ENCODE data around the gene ZNF831.

ZNF831 gene

DNA sequence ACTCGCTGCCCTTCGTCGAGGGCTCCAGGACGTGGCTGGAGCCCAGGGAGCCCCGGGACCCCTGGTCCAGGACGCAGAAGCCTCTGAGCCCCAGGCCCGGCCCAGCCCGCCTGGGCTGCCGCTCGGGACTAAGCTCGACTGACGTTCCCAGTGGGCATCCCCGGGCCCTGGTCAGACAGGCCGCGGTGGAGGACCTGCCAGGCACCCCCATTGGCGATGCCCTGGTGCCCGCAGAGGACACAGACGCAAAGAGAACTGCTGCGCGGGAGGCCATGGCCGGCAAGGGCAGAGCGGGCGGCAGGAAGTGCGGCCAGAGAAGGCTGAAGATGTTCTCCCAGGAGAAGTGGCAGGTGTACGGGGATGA, 28.9 kb downstream of the ZNF831 start:
- H3K4me3 ChIP-seq (replicated peaks; ENCODE audit: low read depth, low read length), result no peak overlapping the region
- TF ChIP-seq CTCF (IDR thresholded peaks at IDR 0.05; ENCODE audit: low read length, missing control alignments), result no peak
- no peak for DNase-seq (ENCODE audit: low read depth)

DNA sequence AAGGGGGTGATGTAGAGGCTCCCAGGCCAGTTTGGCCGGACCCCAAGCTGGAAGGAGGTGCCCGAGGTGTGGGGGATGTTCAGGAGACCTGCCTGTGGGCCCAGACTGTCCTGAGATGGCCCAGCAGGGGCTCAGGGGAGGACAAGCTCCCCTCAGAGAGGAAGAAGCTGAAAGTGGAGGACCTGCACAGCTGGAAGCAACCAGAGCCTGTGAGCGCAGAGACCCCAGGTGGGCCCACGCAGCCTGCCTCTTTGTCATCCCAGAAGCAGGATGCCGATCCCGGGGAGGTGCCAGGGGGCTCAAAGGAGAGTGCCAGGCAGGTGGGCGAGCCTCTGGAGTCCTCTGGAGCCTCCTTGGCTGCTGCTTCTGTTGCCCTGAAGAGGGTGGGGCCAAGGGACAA, 29.7 kb downstream of the ZNF831 start:
- H3K4me3 ChIP-seq (replicated peaks; ENCODE audit: low read depth, low read length), result no peak overlapping the region
- TF ChIP-seq CTCF (IDR thresholded peaks at IDR 0.05; ENCODE audit: low read length, missing control alignments), result no peak
- no peak for DNase-seq (ENCODE audit: low read depth)

- DNase-seq (ENCODE audit: low read depth), result no peak
- no peak for TF ChIP-seq CTCF (IDR thresholded peaks at IDR 0.05; ENCODE audit: low read length, missing control alignments)
- H3K4me3 ChIP-seq (replicated peaks; ENCODE audit: low read depth, low read length), result no peak overlapping the region
Observed at GRCh38 chr20:59194023-59194935, 30.7 kb downstream of the ZNF831 start.

DNA sequence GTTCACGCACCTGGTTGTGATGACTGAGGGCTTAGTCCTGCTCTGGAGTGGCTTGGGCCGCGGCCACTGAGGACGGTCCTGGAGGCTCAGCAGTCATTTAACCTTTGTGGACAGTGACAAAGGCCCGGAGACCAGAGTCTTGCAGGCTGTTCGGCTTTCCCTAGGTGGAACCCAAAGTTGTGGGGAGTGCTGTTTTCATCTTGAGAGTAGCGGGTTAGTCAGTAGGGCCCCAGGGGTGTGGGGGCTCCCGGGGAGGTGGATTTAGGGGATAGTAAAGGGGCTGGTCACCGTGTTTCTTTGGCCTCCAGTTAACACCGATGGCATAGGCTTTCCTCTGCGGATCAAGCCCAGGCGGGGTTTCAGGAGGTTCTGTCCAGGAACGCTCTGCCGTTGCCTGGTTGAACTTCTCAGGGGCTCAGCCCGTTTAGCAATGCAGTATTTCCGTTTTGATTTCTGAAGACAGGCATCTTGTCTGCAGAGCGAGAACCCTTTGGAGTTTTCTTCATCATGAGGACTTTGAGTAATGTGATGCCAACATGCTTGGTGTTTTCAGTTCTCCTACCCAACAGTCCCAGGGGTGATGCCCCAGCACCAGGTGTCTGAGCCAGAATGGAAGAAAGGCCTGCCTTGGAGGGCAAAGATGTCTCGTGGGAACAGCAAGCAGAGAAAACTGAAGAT, 31.8 kb downstream of the ZNF831 start:
- no peak overlapping the region for H3K4me3 ChIP-seq (replicated peaks; ENCODE audit: low read depth, low read length)
- no peak for DNase-seq (ENCODE audit: low read depth)
- no peak for TF ChIP-seq CTCF (IDR thresholded peaks at IDR 0.05; ENCODE audit: low read length, missing control alignments)

DNA sequence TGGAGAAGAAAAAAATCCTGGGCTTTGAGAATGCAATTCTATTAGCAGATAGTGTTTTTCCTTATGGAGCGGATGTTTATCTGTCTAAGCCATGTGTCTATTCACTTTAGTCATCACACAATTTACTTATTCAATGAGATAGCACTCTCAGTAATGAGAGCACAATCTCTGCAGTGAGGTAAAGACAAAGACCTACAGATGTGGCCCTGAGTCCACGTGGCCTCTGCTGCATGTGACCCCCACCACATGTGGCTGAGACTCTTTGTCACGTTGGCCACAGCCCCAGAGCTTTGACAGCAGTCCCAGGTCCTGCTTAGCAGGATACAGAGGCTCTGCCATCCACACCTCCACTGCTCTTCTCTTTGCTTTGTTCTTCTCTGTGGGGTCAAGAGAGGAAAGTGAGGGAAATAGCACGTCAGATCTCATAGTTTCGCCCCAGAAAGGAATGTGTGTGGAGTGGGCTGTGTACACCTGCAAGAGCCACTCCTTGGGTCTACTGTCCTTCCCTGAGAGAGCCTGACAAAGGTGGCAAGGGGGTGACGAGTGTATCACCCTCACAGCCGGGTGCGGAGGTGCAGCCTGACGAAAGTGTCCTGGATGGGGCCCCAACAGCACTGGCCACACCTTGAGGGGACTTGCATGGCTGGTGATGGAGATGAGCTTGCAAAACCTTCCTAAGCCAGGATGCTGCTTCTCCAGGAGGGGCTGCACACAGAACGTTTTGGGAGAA, 40.7 kb downstream of the ZNF831 start:
- H3K4me3 ChIP-seq (replicated peaks; ENCODE audit: low read depth, low read length), result no peak overlapping the region
- no peak for DNase-seq (ENCODE audit: low read depth)
- no peak for TF ChIP-seq CTCF (IDR thresholded peaks at IDR 0.05; ENCODE audit: low read length, missing control alignments)

DNA sequence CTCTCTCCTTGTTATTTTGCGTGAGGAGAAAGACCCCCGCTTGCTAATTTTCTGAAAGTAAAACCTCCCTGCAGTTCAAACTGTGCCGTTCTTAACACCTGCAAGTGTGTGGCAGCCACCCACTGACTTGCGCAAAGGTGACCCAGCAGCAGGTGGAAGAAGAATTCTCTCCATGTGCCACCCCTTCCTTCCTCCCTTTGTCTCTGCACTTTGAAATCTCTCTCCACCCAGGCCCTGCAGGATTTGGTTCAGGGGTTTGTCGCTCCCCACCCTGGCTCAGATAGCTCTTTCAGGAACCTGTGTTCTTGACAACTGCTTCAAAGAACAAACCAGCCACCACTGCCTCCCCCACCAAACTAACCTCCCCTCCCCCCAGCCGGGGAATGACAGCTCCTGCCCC, 41.4 kb downstream of the ZNF831 start:
- H3K4me3 ChIP-seq (replicated peaks; ENCODE audit: low read depth, low read length), result no peak overlapping the region
- no peak for DNase-seq (ENCODE audit: low read depth)
- no peak for TF ChIP-seq CTCF (IDR thresholded peaks at IDR 0.05; ENCODE audit: low read length, missing control alignments)
